ENCODE results near the gene APLN.
A peak's percentile ranks its signal among the peaks of the same experiment; 100 is the strongest.

The APLN gene

DNA sequence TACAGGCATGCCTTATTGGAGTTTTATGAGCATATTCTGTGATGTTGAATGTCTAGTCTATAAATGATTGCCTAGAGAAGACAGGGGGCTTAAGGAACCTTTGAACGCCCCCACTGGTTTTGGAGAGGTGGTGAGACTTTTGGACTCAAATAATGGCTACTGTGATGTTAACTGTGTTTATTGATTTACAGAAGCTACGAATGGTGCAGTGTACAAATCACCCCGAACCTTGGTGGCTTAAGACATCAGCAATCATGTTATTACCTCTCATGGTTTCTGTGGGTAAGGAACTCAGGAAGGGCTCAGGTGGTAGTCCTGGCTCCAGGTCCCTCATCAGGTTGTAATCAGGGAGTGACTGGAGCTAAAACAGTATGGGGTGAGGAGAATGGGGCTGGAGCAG is 33.3 kb upstream of the APLN start:
- no peaks in the 10 kb centered on the region for H3K9me3 ChIP-seq (ENCODE audit: control insufficient read depth, low read length)
- no peak overlapping the region for H3K4me2 ChIP-seq (ENCODE audit: low read length)
- no peaks in the 10 kb centered on the region for H3K79me2 ChIP-seq
- no peak overlapping the region for H2AFZ ChIP-seq
- H3K27ac ChIP-seq: no peak overlapping the region
- TF ChIP-seq, protein P1, sequence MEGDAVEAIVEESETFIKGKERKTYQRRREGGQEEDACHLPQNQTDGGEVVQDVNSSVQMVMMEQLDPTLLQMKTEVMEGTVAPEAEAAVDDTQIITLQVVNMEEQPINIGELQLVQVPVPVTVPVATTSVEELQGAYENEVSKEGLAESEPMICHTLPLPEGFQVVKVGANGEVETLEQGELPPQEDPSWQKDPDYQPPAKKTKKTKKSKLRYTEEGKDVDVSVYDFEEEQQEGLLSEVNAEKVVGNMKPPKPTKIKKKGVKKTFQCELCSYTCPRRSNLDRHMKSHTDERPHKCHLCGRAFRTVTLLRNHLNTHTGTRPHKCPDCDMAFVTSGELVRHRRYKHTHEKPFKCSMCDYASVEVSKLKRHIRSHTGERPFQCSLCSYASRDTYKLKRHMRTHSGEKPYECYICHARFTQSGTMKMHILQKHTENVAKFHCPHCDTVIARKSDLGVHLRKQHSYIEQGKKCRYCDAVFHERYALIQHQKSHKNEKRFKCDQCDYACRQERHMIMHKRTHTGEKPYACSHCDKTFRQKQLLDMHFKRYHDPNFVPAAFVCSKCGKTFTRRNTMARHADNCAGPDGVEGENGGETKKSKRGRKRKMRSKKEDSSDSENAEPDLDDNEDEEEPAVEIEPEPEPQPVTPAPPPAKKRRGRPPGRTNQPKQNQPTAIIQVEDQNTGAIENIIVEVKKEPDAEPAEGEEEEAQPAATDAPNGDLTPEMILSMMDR (IDR thresholded peaks at IDR 0.05): no peak
- H3K27me3 ChIP-seq (ENCODE audit: control insufficient read depth, insufficient read depth, low read length): no peaks in the 10 kb centered on the region
- H3K4me1 ChIP-seq: peaks cover 6% of the 10 kb centered on the region
- no peak overlapping the region for H3K4me3 ChIP-seq (ENCODE audit: low read depth, low read length)
- H3K9ac ChIP-seq: no peak overlapping the region
- no peaks in the 10 kb centered on the region for H3K36me3 ChIP-seq (ENCODE audit: control insufficient read depth, insufficient read depth, low read length)

GRCh38 chrX:129686422-129686948 is 31.7 kb upstream of the APLN start:
- H3K9ac ChIP-seq: no peak overlapping the region
- H3K4me3 ChIP-seq (ENCODE audit: low read depth, low read length): no peak overlapping the region
- H3K27ac ChIP-seq: no peak overlapping the region
- no peaks in the 10 kb centered on the region for H3K79me2 ChIP-seq
- H3K4me2 ChIP-seq (ENCODE audit: low read length): no peak overlapping the region
- H3K36me3 ChIP-seq (ENCODE audit: control insufficient read depth, insufficient read depth, low read length): no peaks in the 10 kb centered on the region
- H3K9me3 ChIP-seq (ENCODE audit: control insufficient read depth, low read length): no peaks in the 10 kb centered on the region
- peak overlapping the region; percentile 7 for H2AFZ ChIP-seq
- H3K4me1 ChIP-seq: peaks cover 6% of the 10 kb centered on the region
- no peaks in the 10 kb centered on the region for H3K27me3 ChIP-seq (ENCODE audit: control insufficient read depth, insufficient read depth, low read length)
- TF ChIP-seq, protein P1 (IDR thresholded peaks at IDR 0.05): no peak

DNA sequence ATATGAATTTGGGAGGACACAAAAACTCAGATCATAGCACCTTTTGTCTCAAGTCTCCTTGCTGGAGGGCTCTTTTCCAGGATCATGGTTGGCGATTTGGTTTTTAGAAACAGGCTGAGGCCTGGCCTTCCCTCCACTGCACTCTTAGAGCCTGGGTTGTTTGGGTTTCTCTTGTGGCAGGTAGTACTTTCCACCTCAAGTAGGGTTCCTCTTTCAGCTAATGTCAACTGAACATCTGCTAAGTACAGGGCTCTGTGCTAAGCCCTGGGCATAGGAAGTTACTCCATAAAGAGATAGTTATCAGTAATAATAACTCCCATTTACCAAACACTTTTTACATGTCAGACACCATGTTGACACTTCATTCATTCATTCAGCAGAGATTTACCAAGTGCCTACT is 28.2 kb upstream of the APLN start:
- TF ChIP-seq, protein P1 (IDR thresholded peaks at IDR 0.05): no peak

GRCh38 chrX:129679901-129680300 is 25.1 kb upstream of the APLN start:
- Histone ChIP-seq H3K36me3 (ENCODE audit: control insufficient read depth, insufficient read depth, low read length) (no peaks in the 10 kb centered on the region), H3K9ac (no peak overlapping the region), H3K9me3 (ENCODE audit: control insufficient read depth, low read length) (no peaks in the 10 kb centered on the region), H3K4me2 (ENCODE audit: low read length) (no peak overlapping the region), H3K4me3 (ENCODE audit: low read depth, low read length) (no peak overlapping the region), H3K27me3 (ENCODE audit: control insufficient read depth, insufficient read depth, low read length) (no peaks in the 10 kb centered on the region), H3K27ac (no peak overlapping the region), H3K4me1 (peaks cover 6% of the 10 kb centered on the region), H2AFZ (no peak overlapping the region), H3K79me2 (no peaks in the 10 kb centered on the region)
- TF ChIP-seq, protein P1 (IDR thresholded peaks at IDR 0.05): no peak

More for the DNA sequence above, 28.2 kb upstream of the APLN start:
- Histone ChIP-seq H2AFZ (no peak overlapping the region), H3K9ac (no peak overlapping the region), H3K4me1 (peaks cover 9% of the 10 kb centered on the region), H3K4me2 (ENCODE audit: low read length) (no peak overlapping the region), H3K36me3 (ENCODE audit: control insufficient read depth, insufficient read depth, low read length) (no peaks in the 10 kb centered on the region), H3K4me3 (ENCODE audit: low read depth, low read length) (no peak overlapping the region), H3K27ac (no peak overlapping the region), H3K27me3 (ENCODE audit: control insufficient read depth, insufficient read depth, low read length) (no peaks in the 10 kb centered on the region), H3K79me2 (no peaks in the 10 kb centered on the region), H3K9me3 (ENCODE audit: control insufficient read depth, low read length) (no peaks in the 10 kb centered on the region)

DNA sequence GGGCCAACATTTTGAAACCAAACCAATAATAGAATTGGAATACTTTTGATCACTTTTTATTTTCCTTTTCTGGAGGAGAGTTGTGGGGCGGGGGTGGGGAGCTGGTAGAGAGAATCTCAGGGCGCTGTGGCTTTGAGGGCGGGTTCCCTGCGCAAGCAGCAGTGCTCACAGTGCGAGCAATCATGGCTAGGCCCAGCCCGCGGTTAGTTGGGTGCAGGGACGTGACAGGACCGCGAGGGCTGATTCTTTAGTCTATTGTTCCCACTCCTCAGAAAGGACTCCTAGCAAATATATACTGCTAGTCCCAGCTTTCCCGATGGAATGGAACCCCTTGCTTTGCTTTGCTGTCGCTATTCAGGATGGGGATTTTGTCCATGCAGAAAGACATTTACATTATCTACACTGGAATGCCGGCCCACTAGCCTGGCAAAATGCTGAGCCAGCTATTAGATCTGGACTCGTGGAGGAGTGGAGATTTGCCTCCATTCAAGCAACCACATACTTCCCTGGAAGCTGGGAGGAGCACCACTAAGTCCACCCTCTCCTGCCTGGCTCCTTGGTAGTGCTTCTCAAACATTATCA is 23.9 kb upstream of the APLN start:
- H3K27me3 ChIP-seq (ENCODE audit: control insufficient read depth, insufficient read depth, low read length): no peaks in the 10 kb centered on the region
- peak overlapping the region; percentile 84 for H2AFZ ChIP-seq
- TF ChIP-seq, protein P1 (IDR thresholded peaks at IDR 0.05): no peak
- no peak overlapping the region for H3K9ac ChIP-seq
- H3K27ac ChIP-seq: peak overlapping the region; percentile 76
- no peaks in the 10 kb centered on the region for H3K36me3 ChIP-seq (ENCODE audit: control insufficient read depth, insufficient read depth, low read length)
- H3K4me1 ChIP-seq: peaks cover 3% of the 10 kb centered on the region
- H3K4me3 ChIP-seq (ENCODE audit: low read depth, low read length): peak overlapping the region; percentile 50
- no peaks in the 10 kb centered on the region for H3K79me2 ChIP-seq
- H3K9me3 ChIP-seq (ENCODE audit: control insufficient read depth, low read length): no peaks in the 10 kb centered on the region
- peak overlapping the region; percentile 68 for H3K4me2 ChIP-seq (ENCODE audit: low read length)

Data from parathyroid adenoma (tissue), 2 donors.